ENCODE data around the gene PCNX1. TPM values are rescaled to one million over a fixed set of nuclear protein-coding genes. Genes with fewer than 3 reads are reported as not detected.
"Not testable (repeated sequence)": the region's sequence is repeated elsewhere in the genome, so short reads cannot be mapped to it uniquely, and the experiment has no call there.

The PCNX1 gene
- total RNA-seq, 1 experiment from 2014 or later: 48.0 TPM

DNA sequence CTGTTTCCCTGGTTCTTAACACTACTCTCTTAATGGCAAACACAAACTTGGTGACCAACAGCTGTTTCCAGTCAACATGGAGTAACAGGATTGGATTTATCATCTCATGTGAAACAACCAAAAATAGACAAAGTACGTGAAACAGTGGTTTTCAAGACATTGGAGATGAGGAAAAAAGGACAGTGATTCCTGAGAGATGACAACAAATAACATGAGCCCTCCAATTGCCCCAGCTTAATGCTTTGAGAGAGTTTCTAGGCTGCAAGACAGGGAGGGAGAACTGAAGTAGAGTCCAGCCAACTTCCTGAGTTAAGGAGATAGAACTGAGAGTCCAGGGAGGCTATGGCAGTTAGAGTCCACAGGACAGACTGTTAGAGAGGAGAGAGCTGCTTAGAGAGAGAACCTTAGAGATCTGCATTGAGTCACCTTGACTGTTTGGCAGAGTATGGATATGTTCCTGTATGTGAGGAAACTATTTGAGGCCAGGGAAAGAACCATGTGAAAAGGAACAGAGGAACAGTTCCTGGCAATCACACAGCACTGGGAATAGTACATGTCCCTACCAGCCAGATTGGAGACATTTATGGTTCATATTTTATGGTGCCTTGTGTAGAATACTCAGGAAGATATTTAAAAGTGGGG, 106.4 kb downstream of the PCNX1 start:
- Histone ChIP-seq H3K27ac (ENCODE audit: insufficient read length, low read depth, low read length) (no peak overlapping the region), H2BK20ac (ENCODE audit: low read depth, low read length, poor library complexity, severe bottlenecking) (no peak overlapping the region), H3K79me2 (ENCODE audit: insufficient read depth, low read length) (no peaks in the 10 kb centered on the region), H2BK5ac (ENCODE audit: insufficient read length, low read length) (no peak overlapping the region), H3K9me3 (ENCODE audit: control insufficient read depth, low read depth, low read length) (no peaks in the 10 kb centered on the region), H3K23me2 (ENCODE audit: insufficient read length, low read depth, low read length, poor library complexity, severe bottlenecking) (no peaks in the 10 kb centered on the region), H3T11ph (ENCODE audit: low read length) (no peak overlapping the region), H3K79me1 (ENCODE audit: insufficient read depth, low read depth, low read length, poor library complexity, severe bottlenecking) (no peaks in the 10 kb centered on the region), H3K18ac (ENCODE audit: insufficient read length, low read depth, low read length) (no peak overlapping the region), H3K14ac (ENCODE audit: insufficient read depth, low read length) (no peak overlapping the region), H2BK15ac (ENCODE audit: low read depth, low read length) (no peak overlapping the region), H3K4me2 (ENCODE audit: insufficient read depth, insufficient read length, low read length) (no peak overlapping the region), H2AFZ (ENCODE audit: low read length) (no peak overlapping the region), H2BK12ac (ENCODE audit: insufficient read length, low read depth, low read length) (no peak overlapping the region), H3K27me3 (ENCODE audit: insufficient read depth, low read length) (no peaks in the 10 kb centered on the region), H4K91ac (ENCODE audit: insufficient read length, low read depth, low read length) (no peak overlapping the region), H3K9ac (ENCODE audit: extremely low read depth, insufficient read length, low read length) (no peak overlapping the region), H4K20me1 (ENCODE audit: control insufficient read depth, insufficient read depth, insufficient read length) (no peaks in the 10 kb centered on the region), H4K8ac (replicated peaks; ENCODE audit: insufficient read length, low read depth, low read length) (no peak overlapping the region), H4K5ac (ENCODE audit: insufficient read length, low read depth, low read length) (no peak overlapping the region), H3K56ac (ENCODE audit: insufficient read length, low read depth, low read length) (no peak overlapping the region), H3K4me1 (ENCODE audit: insufficient read depth, low read length) (no peaks in the 10 kb centered on the region), H2AK5ac (ENCODE audit: insufficient read length, low read length) (no peak overlapping the region), H3K4ac (ENCODE audit: low read depth, low read length) (no peak overlapping the region), H3K23ac (ENCODE audit: insufficient read length, low read depth, low read length) (no peak overlapping the region), H2BK120ac (ENCODE audit: low read depth, low read length, poor library complexity, severe bottlenecking) (no peak overlapping the region)
- TF ChIP-seq, protein P1, sequence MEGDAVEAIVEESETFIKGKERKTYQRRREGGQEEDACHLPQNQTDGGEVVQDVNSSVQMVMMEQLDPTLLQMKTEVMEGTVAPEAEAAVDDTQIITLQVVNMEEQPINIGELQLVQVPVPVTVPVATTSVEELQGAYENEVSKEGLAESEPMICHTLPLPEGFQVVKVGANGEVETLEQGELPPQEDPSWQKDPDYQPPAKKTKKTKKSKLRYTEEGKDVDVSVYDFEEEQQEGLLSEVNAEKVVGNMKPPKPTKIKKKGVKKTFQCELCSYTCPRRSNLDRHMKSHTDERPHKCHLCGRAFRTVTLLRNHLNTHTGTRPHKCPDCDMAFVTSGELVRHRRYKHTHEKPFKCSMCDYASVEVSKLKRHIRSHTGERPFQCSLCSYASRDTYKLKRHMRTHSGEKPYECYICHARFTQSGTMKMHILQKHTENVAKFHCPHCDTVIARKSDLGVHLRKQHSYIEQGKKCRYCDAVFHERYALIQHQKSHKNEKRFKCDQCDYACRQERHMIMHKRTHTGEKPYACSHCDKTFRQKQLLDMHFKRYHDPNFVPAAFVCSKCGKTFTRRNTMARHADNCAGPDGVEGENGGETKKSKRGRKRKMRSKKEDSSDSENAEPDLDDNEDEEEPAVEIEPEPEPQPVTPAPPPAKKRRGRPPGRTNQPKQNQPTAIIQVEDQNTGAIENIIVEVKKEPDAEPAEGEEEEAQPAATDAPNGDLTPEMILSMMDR (conservative IDR thresholded peaks at IDR 0.05): no peak
- no peaks in the 10 kb centered on the region for H3K9me3 Mint-ChIP-seq
- DNase-seq: no peak
- no peak overlapping the region for H3K4me3 Mint-ChIP-seq
- WGBS (ENCODE audit: extremely low coverage, insufficient read length, low lambda C conversion rate): no CpG with 5 or more reads among the region's 1 CpG
- H3K4me1 Mint-ChIP-seq: no peaks in the 10 kb centered on the region
- H3K27me3 Mint-ChIP-seq (ENCODE audit: low read depth): no peaks in the 10 kb centered on the region
- 0 out of 7 replicates have a peak overlapping the region, but pooled peaks of 1 of the 3 experiments have one; percentile 2 for H3K27ac Mint-ChIP-seq
- peaks cover 10 to 31% (median 24%) of the 10 kb centered on the region in 3 experiments; a peak in 6 of 7 replicates for H3K36me3 Mint-ChIP-seq (ENCODE audit: insufficient read depth in 1 of 3, low read depth in 3 of 3)

GRCh38 chr14:71019917-71020316, 112.7 kb downstream of the PCNX1 start:
- H3K27me3 Mint-ChIP-seq (ENCODE audit: low read depth); H2BK15ac ChIP-seq (ENCODE audit: low read depth, low read length); H3K4me3 Mint-ChIP-seq; H2BK5ac ChIP-seq (ENCODE audit: insufficient read length, low read length); H3K9me3 Mint-ChIP-seq; H2AK5ac ChIP-seq (ENCODE audit: insufficient read length, low read length); H4K8ac ChIP-seq (replicated peaks; ENCODE audit: insufficient read length, low read depth, low read length); H4K5ac ChIP-seq (ENCODE audit: insufficient read length, low read depth, low read length); H3K18ac ChIP-seq (ENCODE audit: insufficient read length, low read depth, low read length); H2BK20ac ChIP-seq (ENCODE audit: low read depth, low read length, poor library complexity, severe bottlenecking); H3K23me2 ChIP-seq (ENCODE audit: insufficient read length, low read depth, low read length, poor library complexity, severe bottlenecking); H3K23ac ChIP-seq (ENCODE audit: insufficient read length, low read depth, low read length); H3K27ac Mint-ChIP-seq; H3K56ac ChIP-seq (ENCODE audit: insufficient read length, low read depth, low read length); H3K27ac ChIP-seq (ENCODE audit: insufficient read length, low read depth, low read length); H3T11ph ChIP-seq (ENCODE audit: low read length); H3K4me1 Mint-ChIP-seq; DNase-seq; H3K79me2 ChIP-seq (ENCODE audit: insufficient read depth, low read length); H2AFZ ChIP-seq (ENCODE audit: low read length); H3K4me1 ChIP-seq (ENCODE audit: insufficient read depth, low read length); H2BK12ac ChIP-seq (ENCODE audit: insufficient read length, low read depth, low read length); H3K4me2 ChIP-seq (ENCODE audit: insufficient read depth, insufficient read length, low read length); H3K9me3 ChIP-seq (ENCODE audit: control insufficient read depth, low read depth, low read length); H3K4ac ChIP-seq (ENCODE audit: low read depth, low read length); H3K27me3 ChIP-seq (ENCODE audit: insufficient read depth, low read length); H3K14ac ChIP-seq (ENCODE audit: insufficient read depth, low read length); H3K9ac ChIP-seq (ENCODE audit: extremely low read depth, insufficient read length, low read length); H4K20me1 ChIP-seq (ENCODE audit: control insufficient read depth, insufficient read depth, insufficient read length); H3K79me1 ChIP-seq (ENCODE audit: insufficient read depth, low read depth, low read length, poor library complexity, severe bottlenecking); H4K91ac ChIP-seq (ENCODE audit: insufficient read length, low read depth, low read length); H2BK120ac ChIP-seq (ENCODE audit: low read depth, low read length, poor library complexity, severe bottlenecking): not testable (repeated sequence)
- peaks cover 21 to 55% (median 43%) of the 10 kb centered on the region in 3 experiments for H3K36me3 Mint-ChIP-seq (ENCODE audit: insufficient read depth in 1 of 3, low read depth in 3 of 3)
- WGBS (ENCODE audit: extremely low coverage, insufficient read length, low lambda C conversion rate): no CpG with 5 or more reads among the region's 3 CpGs

Data from H9 (cell line).